HG02759 (cell line): ENCODE measurements around the gene PICALM.
"Not testable (repeated sequence)": the region's sequence is repeated elsewhere in the genome, so short reads cannot be mapped to it uniquely, and the experiment has no call there.

ENCODE experiments used
- ATAC-seq: cut with Tn5 transposase; IDR thresholded peaks from one replicate; pipeline ENCODE4 v1.9.1; 2021; ENCODE audit warnings: mild to moderate bottlenecking, moderate library complexity; ENCODE audit not compliant: unreplicated experiment

PICALM gene

GRCh38 chr11:85947431-85948272 is 121.2 kb downstream of the PICALM start:
- ATAC-seq, result peak; percentile 52

GRCh38 chr11:85946221-85946620 is 122.7 kb downstream of the PICALM start:
- ATAC-seq, result no peak

- no peak for ATAC-seq
Measured at GRCh38 chr11:85945788-85946187, 123.1 kb downstream of the PICALM start.

GRCh38 chr11:85945296-85945695 is 123.6 kb downstream of the PICALM start:
- ATAC-seq, result no peak

GRCh38 chr11:85941380-85941973 is 127.4 kb downstream of the PICALM start:
- ATAC-seq, result peak; percentile 76

- ATAC-seq, result no peak
Measured at GRCh38 chr11:85939099-85940015, 129.5 kb downstream of the PICALM start.

GRCh38 chr11:85937835-85938234 is 131.0 kb downstream of the PICALM start:
- no peak for ATAC-seq

GRCh38 chr11:85935751-85936150 is 133.1 kb downstream of the PICALM start:
- no peak for ATAC-seq

GRCh38 chr11:85934596-85935169 is 134.2 kb downstream of the PICALM start:
- no peak for ATAC-seq

GRCh38 chr11:85930879-85931366 is 138.0 kb downstream of the PICALM start:
- no peak for ATAC-seq

GRCh38 chr11:85926653-85927214 is 142.2 kb downstream of the PICALM start:
- ATAC-seq, result not testable (repeated sequence)

- no peak for ATAC-seq
Measured at GRCh38 chr11:85923455-85923854, 145.4 kb downstream of the PICALM start.

GRCh38 chr11:85922367-85922766 is 146.5 kb downstream of the PICALM start:
- peak; percentile 99 for ATAC-seq

- ATAC-seq, result no peak
Measured at GRCh38 chr11:85918910-85919794, 149.7 kb downstream of the PICALM start.

- no peak for ATAC-seq
Measured at GRCh38 chr11:85914425-85914824, 154.5 kb downstream of the PICALM start.

- no peak for ATAC-seq
Measured at GRCh38 chr11:85913513-85913912, 155.4 kb downstream of the PICALM start.

GRCh38 chr11:85912414-85912813 is 156.5 kb downstream of the PICALM start:
- no peak for ATAC-seq
